HFF-Myc (cell line): ENCODE measurements around the gene HTR1B.
A peak's percentile ranks its signal among the peaks of the same experiment; 100 is the strongest.

ENCODE experiments used
- DNase-seq: peaks from one replicate; pipeline ENCODE4 v3.0.0-alpha.2; 2011; ENCODE audit warnings: low read depth; ENCODE audit errors: extremely low read depth
- H3K4me3 ChIP-seq: replicated peaks from 2 replicates; pipeline ENCODE4 v1.5.1; 2011; ENCODE audit warnings: low read depth, mild to moderate bottlenecking, control low read depth, low read length
- CTCF ChIP-seq: IDR thresholded peaks from 2 replicates; pipeline ENCODE4 v1.5.1; 2012; ENCODE audit warnings: mild to moderate bottlenecking, low read depth, low read length, control low read depth; ENCODE audit errors: missing control alignments

Gene HTR1B

GRCh38 chr6:77482981-77483380 lies 19.7 kb upstream of the HTR1B start:
- no peak overlapping the region for H3K4me3 ChIP-seq
- TF ChIP-seq CTCF: no peak
- no peak for DNase-seq

- no peak for DNase-seq
- no peak overlapping the region for H3K4me3 ChIP-seq
- no peak for TF ChIP-seq CTCF
Measured at GRCh38 chr6:77474973-77475372, 11.7 kb upstream of the HTR1B start.

GRCh38 chr6:77474286-77474956 lies 11.1 kb upstream of the HTR1B start:
- no peak for TF ChIP-seq CTCF
- H3K4me3 ChIP-seq: no peak overlapping the region
- DNase-seq: no peak

GRCh38 chr6:77470983-77471382 lies 7.7 kb upstream of the HTR1B start:
- no peak for DNase-seq
- no peak overlapping the region for H3K4me3 ChIP-seq
- TF ChIP-seq CTCF: no peak

- no peak for TF ChIP-seq CTCF
- DNase-seq: no peak
Measured at GRCh38 chr6:77468939-77469338, 5.6 kb upstream of the HTR1B start.

GRCh38 chr6:77466451-77467437 lies 3.5 kb upstream of the HTR1B start:
- no peak for TF ChIP-seq CTCF
- no peak for DNase-seq
- peak overlapping the region; percentile 42 for H3K4me3 ChIP-seq

More at GRCh38 chr6:77468939-77469338, 5.6 kb upstream of the HTR1B start:
- no peak overlapping the region for H3K4me3 ChIP-seq
